Endothelial cell of umbilical vein (primary cell): ENCODE measurements around the gene ZNF556. TPM values are rescaled to one million over a fixed set of nuclear protein-coding genes. Genes with fewer than 3 reads are reported as not detected.

Source experiments
- BruUV-seq: library from RNA; stranded (reverse); fragments of 400-500 nt; replicated peaks from 2 replicates; lab custom pipeline; 2021; lab: Mats Ljungman, UMichigan
- CTCF ChIA-PET: fragments of 300-600, 350-600 bp; sonication (Branson Sonifier 250); formaldehyde crosslinking; loops from one replicate; lab custom pipeline; 2021; ENCODE audit warnings: antibody characterized with exemption, inconsistent platforms; lab: Charles Lee
- POLR2A ChIA-PET: fragments of 300-600, 350-600 bp; sonication (Branson Sonifier 250); formaldehyde crosslinking; loops from one replicate; lab custom pipeline; 2021; ENCODE audit warnings: antibody characterized with exemption, inconsistent platforms; lab: Charles Lee
- DNase-seq: peaks from one replicate; pipeline ENCODE4 v3.0.0-alpha.2; 2011; ENCODE audit warnings: low read depth, low spot score
- FAIRE-seq: peaks from 2 replicates; lab custom pipeline; 2011; peaks lifted over from hg19 to GRCh38; lab: Jason Lieb, UNC
- H2AFZ ChIP-seq: 2 replicates; pipeline ENCODE4 v1.6.0; 2012; ENCODE audit warnings: low read depth, low read length, control low read depth, inconsistent platforms
- H3K27ac ChIP-seq: 2 replicates; pipeline ENCODE4 v1.5.1; 2011; ENCODE audit warnings: low read depth, mild to moderate bottlenecking, control low read depth, low read length, moderate library complexity; ENCODE audit not compliant: insufficient read depth
- H3K27me3 ChIP-seq, 2 experiments: 2 replicates each; pipeline versions ENCODE4 v1.6.0 to v1.6.1; 2011; ENCODE audit warnings: low read length in 2 of 2, mixed read lengths in 1 of 2; ENCODE audit not compliant: control insufficient read depth in 2 of 2, insufficient read depth in 2 of 2
- H3K36me3 ChIP-seq, 2 experiments: 2 replicates in 1 of 2; 3 replicates in 1 of 2; pipeline ENCODE4 v1.5.1; 2011; ENCODE audit warnings: low read length in 2 of 2, mild to moderate bottlenecking in 1 of 2, moderate library complexity in 1 of 2; ENCODE audit not compliant: control insufficient read depth in 2 of 2, insufficient read depth in 2 of 2; ENCODE audit errors: extremely low read depth in 1 of 2
- H3K4me1 ChIP-seq: 3 replicates; pipeline ENCODE4 v1.5.1; 2011; ENCODE audit warnings: mild to moderate bottlenecking, low read length; ENCODE audit not compliant: control insufficient read depth, insufficient read depth; ENCODE audit errors: extremely low read depth
- H3K4me2 ChIP-seq: 2 replicates; pipeline ENCODE4 v1.6.1; 2011; ENCODE audit warnings: low read length, control low read depth, mixed read lengths; ENCODE audit not compliant: insufficient read depth
- H3K4me3 ChIP-seq, 3 experiments: fragments of 200-600 bp in 1 of 3; sonication (generic), shearing (Covaris generic) in 1 of 3; replicated peaks in 1 of 3; 2 replicates each; pipeline ENCODE4 v1.5.1; 2011 to 2016; ENCODE audit warnings: control low read depth in 3 of 3, low read length in 3 of 3, mild to moderate bottlenecking in 2 of 3, inconsistent platforms in 1 of 3, low read depth in 1 of 3, moderate library complexity in 1 of 3; ENCODE audit not compliant: insufficient read depth in 1 of 3
- H3K79me2 ChIP-seq: 2 replicates; pipeline ENCODE4 v1.6.0; 2012; ENCODE audit warnings: low read length, inconsistent platforms; ENCODE audit not compliant: control insufficient read depth, insufficient read depth
- H3K9ac ChIP-seq: replicated peaks from 2 replicates; pipeline ENCODE3; 2011; ENCODE audit warnings: low read length, control low read depth; ENCODE audit not compliant: insufficient read depth; ENCODE audit errors: extremely low read depth
- H3K9me1 ChIP-seq: replicated peaks from 3 replicates; pipeline ENCODE4 v1.6.0; 2011; ENCODE audit warnings: mild to moderate bottlenecking, low read length; ENCODE audit not compliant: control insufficient read depth, insufficient read depth; ENCODE audit errors: extremely low read depth
- H3K9me3 ChIP-seq: replicated peaks from 2 replicates; pipeline ENCODE4 v1.5.1; 2012; ENCODE audit warnings: low read length, inconsistent platforms; ENCODE audit not compliant: control insufficient read depth, insufficient read depth
- H4K20me1 ChIP-seq: replicated peaks from 2 replicates; pipeline ENCODE3; 2011; ENCODE audit warnings: mild to moderate bottlenecking, low read length; ENCODE audit not compliant: control insufficient read depth, insufficient read depth; ENCODE audit errors: extremely low read depth
- FOS ChIP-seq: IDR thresholded peaks from 2 replicates; pipeline ENCODE4 v1.6.1; 2011; ENCODE audit warnings: mild to moderate bottlenecking, low read length, moderate library complexity, borderline replicate concordance; ENCODE audit not compliant: insufficient read depth
- GATA2 ChIP-seq: IDR thresholded peaks from 2 replicates; pipeline ENCODE4 v1.7.0; 2011; ENCODE audit warnings: low read depth, mild to moderate bottlenecking, moderate library complexity, mixed read lengths, low read length; ENCODE audit not compliant: insufficient read length, insufficient read depth
- JUN ChIP-seq: IDR thresholded peaks from 2 replicates; pipeline ENCODE4 v1.6.1; 2011; ENCODE audit warnings: borderline replicate concordance, low read depth; ENCODE audit not compliant: insufficient read length, insufficient read depth
- MYC ChIP-seq: IDR thresholded peaks from one replicate; pipeline ENCODE4 v1.6.1; 2011; ENCODE audit warnings: mild to moderate bottlenecking, low read depth, low read length
- POLR2A ChIP-seq: IDR thresholded peaks from 2 replicates; pipeline ENCODE4 v1.6.1; 2012; ENCODE audit warnings: low read depth, mild to moderate bottlenecking, control low read depth, low read length
- POLR2AphosphoS5 ChIP-seq: IDR thresholded peaks from 2 replicates; pipeline ENCODE4 v1.6.1; 2012; ENCODE audit warnings: low read depth, mild to moderate bottlenecking, control low read depth, low read length, moderate library complexity; ENCODE audit not compliant: insufficient read depth
- dilution Hi-C: fragments of 300-500 bp; cut with MboI; formaldehyde crosslinking; loops from one replicate; pipeline ENCODE4 v1.15.0; 2019; ENCODE audit warnings: low sequenced_read_pairs; ENCODE audit not compliant: extremely low pct_ligation_motif_present
- intact Hi-C: fragments of 100-400 bp; cut with micrococcal nuclease; formaldehyde crosslinking; loops from one replicate; pipeline ENCODE4 v1.10.0; 2022
- polyA plus RNA-seq, 4 experiments: library from polyadenylated mRNA; depleted of rRNA in 3 of 4; stranded (reverse) in 3 of 4; unstranded in 1 of 4; fragments of >200 nt; gene quantifications; 2 replicates each; pipeline versions ENCODE4 v1.2.1 to v1.2.3, GENCODE V29; 2011 to 2012; ENCODE audit warnings: missing spikeins in 1 of 4
- total RNA-seq: library from RNA; stranded (reverse); gene quantifications from 2 replicates; pipeline ENCODE4 v1.2.3, GENCODE V29; 2021
- TF ChIP-seq, protein P1 (sequence below): IDR thresholded peaks from 2 replicates; pipeline ENCODE4 v1.6.1; 2011; ENCODE audit not compliant: insufficient read depth, insufficient read length
- TF ChIP-seq, protein P2 (sequence below), 2 donors: IDR thresholded peaks; 1 replicate in 1 of 2; 2 replicates in 1 of 2; pipeline ENCODE4 v1.5.1; 2011; ENCODE audit warnings: low read length in 2 of 2, mild to moderate bottlenecking in 2 of 2, moderate library complexity in 2 of 2, control low read depth in 1 of 2, inconsistent platforms in 1 of 2, low read depth in 1 of 2; ENCODE audit not compliant: insufficient read depth in 1 of 2; ENCODE audit errors: extremely low read depth in 1 of 2

The ZNF556 gene
- total and polyA plus RNA-seq, 2 donors (not counting 3 experiments of a cell fraction or from before 2014, with no cell fraction given) = 0.01 TPM; not detected in 1

DNA sequence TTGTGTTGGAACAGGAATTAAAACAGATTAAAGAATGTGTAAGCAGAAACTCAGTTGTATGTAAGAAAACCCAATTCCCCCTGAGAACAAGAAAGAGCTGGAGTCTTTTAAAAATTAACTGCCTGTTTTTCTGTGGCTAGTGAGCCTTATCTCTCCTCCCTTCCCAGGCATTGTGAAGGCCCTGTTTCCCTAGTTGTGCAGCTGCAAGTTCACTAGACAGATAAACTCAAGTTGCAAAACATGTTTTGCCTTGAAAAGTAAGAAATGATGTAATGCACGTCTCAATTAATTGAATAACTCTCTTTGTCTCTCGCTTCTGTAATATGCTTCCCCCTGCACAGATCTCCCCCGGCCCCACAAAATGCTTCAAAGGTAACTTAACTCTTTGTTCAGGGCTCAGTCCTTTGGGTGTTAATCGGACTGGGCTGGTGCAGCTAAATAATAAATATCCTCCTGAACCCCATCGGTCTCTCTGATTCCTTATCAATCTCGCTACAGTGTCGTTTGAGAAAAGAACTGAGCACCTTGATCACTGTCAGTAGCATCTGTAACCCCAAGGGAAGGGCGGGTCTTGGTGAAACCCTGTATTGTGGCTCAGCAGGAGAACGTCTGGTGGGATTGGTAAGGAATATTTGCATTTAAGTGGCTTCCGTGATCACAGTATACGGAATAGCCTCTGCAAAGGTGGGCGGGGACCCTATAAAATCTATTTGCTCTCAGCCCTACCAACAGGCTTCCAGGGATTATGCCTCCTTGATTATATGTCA is 1.6 kb upstream of the ZNF556 start:
- dilution Hi-C loops (no loop called here), intact Hi-C loops (no loop called here)
- DNase-seq (no peak), FAIRE-seq (no peak)
- no peaks in the 10 kb centered on the region for H3K9me3 ChIP-seq
- CTCF ChIA-PET = no interaction called here
- no peak for TF ChIP-seq FOS
- TF ChIP-seq, protein P1, sequence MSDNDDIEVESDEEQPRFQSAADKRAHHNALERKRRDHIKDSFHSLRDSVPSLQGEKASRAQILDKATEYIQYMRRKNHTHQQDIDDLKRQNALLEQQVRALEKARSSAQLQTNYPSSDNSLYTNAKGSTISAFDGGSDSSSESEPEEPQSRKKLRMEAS = no peak
- no peak for TF ChIP-seq JUN
- TF ChIP-seq GATA2 = no peak
- TF ChIP-seq, protein P2, sequence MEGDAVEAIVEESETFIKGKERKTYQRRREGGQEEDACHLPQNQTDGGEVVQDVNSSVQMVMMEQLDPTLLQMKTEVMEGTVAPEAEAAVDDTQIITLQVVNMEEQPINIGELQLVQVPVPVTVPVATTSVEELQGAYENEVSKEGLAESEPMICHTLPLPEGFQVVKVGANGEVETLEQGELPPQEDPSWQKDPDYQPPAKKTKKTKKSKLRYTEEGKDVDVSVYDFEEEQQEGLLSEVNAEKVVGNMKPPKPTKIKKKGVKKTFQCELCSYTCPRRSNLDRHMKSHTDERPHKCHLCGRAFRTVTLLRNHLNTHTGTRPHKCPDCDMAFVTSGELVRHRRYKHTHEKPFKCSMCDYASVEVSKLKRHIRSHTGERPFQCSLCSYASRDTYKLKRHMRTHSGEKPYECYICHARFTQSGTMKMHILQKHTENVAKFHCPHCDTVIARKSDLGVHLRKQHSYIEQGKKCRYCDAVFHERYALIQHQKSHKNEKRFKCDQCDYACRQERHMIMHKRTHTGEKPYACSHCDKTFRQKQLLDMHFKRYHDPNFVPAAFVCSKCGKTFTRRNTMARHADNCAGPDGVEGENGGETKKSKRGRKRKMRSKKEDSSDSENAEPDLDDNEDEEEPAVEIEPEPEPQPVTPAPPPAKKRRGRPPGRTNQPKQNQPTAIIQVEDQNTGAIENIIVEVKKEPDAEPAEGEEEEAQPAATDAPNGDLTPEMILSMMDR (IDR thresholded peaks at IDR 0.05; ENCODE audit: extremely low read depth in 1 of 2, insufficient read depth in 1 of 2, low read depth in 1 of 2, low read length in 2 of 2) = no peak
- no peak for TF ChIP-seq POLR2A
- TF ChIP-seq MYC = no peak
- no peak for TF ChIP-seq POLR2AphosphoS5
- no peaks in the 10 kb centered on the region for H3K79me2 ChIP-seq
- no peaks in the 10 kb centered on the region for H3K9me1 ChIP-seq
- no peak overlapping the region for H2AFZ ChIP-seq
- no peaks in the 10 kb centered on the region for H3K4me1 ChIP-seq
- no peak overlapping the region for H3K4me3 ChIP-seq
- no peak overlapping the region for H3K9ac ChIP-seq
- POLR2A ChIA-PET = no interaction called here
- no TSS peak for BruUV-seq
- no peaks in the 10 kb centered on the region for H3K36me3 ChIP-seq
- H3K27ac ChIP-seq = no peak overlapping the region
- H3K27me3 ChIP-seq = no peaks in the 10 kb centered on the region
- no peak overlapping the region for H3K4me2 ChIP-seq
- no peaks in the 10 kb centered on the region for H4K20me1 ChIP-seq
